ENCODE results near the gene ALG12. TPM values are rescaled to one million over a fixed set of nuclear protein-coding genes. Genes with fewer than 3 reads are reported as not detected.

ALG12 gene
- total RNA-seq, 4 donors from 2014 or later = 5.9 to 13.9 (median 9.2) TPM

DNA sequence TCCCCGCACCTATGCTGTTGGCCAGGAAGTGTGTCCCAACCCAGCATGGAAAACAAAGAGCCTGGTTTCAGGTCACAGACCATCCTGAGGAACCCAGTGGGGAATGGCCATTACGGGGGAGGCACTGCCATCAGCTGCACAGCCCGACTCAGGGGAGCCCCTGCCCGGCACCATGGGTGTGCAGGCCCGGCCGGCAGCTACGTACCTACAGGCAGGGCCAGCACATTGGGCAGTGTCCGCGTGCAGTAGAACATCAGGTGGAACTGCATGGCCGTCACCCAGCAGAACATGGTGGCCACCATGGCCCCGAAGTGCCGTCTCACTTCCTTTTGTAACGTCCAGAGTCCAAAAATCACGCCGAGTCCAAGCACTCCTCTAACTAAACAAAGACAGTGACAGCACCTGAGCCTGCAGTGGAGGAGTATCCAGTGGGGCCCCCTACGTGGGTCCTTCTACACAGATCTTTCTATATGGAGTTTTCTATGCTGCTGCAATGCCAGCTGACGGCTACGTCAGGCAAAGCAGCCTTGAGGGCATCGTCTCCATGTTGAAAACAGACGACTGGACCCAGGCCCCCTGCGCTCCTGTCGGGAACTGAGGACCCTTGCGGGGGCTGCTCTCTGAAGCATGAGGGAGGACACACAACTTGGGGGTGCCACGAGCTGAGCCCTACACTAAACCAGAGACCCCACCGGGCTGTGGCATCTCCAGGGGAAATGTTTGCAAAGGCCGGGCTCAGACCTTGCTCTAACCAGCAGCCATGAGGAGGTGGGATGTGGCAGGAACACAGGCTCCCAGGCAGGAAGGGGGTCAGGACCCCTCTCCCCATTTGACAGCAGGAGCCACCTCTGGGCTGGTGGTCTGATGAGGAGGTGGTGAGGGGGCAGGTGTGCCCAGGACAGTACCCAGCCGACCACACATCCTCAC lies 7.7 kb downstream of the ALG12 start:
- TF ChIP-seq, protein P1, sequence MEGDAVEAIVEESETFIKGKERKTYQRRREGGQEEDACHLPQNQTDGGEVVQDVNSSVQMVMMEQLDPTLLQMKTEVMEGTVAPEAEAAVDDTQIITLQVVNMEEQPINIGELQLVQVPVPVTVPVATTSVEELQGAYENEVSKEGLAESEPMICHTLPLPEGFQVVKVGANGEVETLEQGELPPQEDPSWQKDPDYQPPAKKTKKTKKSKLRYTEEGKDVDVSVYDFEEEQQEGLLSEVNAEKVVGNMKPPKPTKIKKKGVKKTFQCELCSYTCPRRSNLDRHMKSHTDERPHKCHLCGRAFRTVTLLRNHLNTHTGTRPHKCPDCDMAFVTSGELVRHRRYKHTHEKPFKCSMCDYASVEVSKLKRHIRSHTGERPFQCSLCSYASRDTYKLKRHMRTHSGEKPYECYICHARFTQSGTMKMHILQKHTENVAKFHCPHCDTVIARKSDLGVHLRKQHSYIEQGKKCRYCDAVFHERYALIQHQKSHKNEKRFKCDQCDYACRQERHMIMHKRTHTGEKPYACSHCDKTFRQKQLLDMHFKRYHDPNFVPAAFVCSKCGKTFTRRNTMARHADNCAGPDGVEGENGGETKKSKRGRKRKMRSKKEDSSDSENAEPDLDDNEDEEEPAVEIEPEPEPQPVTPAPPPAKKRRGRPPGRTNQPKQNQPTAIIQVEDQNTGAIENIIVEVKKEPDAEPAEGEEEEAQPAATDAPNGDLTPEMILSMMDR (IDR thresholded peaks at IDR 0.05; ENCODE audit: low read depth) = no peak

DNA sequence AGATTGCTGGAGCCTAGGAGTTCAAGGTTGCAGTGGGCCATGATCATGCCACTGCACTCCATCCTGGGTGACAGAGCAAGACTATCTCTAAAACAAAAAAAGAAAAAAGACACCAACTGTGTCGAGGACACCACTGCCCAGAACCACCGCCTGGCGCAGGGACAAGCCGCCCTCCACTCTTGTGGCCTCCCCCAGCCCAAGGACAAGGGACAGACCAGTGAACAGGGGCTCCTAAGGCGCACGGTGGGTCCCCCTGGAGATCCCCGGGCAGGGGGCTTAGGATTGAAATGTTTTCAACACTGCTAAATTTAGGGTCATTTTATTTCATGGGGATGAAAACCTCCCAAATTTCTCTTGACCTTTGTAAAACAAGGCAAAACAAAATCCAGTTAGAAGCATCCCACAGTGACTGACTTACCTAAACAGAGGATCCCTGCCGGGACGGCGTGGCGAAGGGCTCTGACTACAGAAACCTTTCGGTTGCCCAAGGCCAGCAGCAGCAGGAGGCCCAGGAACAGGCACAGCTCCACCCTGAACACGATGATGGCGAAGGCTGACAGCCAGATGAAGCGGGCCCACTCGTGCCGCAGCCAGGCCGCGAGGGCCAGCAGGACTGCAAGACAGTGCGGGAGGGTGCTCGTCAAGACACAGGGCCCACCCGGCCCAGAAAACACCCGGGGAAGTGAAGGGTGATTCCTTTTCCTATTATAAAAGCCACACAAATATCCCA lies 8.6 kb downstream of the ALG12 start:
- TF ChIP-seq, protein P1 (IDR thresholded peaks at IDR 0.05; ENCODE audit: low read depth) = no peak

DNA sequence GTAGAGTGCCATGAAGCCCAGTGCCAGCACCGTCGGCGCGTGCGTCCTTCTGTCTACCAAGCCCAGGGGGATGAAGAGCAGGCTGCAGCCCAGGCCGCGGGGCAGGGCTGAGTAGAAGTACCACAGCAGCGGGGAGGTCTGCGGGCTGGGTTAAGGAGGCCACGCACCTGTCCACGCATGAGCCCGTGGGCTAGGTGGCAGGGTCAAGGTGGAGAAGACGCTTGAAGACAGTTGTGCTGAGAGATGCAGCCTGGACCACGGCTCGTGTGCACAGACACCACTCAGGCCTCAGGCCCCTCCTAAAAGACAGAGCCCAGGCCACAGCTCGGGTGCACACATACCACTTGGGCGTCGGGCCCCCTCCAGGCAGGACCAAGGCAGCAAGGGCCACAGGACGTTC lies 10.4 kb downstream of the ALG12 start:
- TF ChIP-seq, protein P1 (IDR thresholded peaks at IDR 0.05; ENCODE audit: low read depth) = no peak

DNA sequence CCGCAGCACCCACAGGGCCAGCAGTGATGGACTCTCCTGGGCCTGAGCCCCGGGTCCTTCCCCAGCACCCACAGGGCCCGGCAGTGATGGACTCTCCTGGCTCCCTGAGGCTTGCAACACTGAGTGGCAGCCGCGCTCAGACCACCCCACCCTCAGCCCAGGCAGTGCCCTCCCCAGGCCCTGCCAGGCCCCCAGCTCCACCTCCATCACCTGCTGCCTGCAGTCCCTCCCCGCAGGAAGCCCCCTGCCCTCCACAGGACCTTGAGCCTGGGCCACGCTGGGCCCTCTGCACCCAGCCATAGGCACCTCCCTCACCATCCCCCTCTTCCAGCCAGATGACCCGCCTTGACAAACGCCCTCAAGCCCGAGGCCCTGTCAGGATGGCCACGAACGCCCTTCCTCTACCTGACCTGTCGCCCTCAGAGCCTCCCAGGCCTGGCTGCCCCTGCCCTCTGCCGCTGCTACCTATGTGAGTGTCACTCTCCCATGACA lies 11.4 kb downstream of the ALG12 start:
- TF ChIP-seq, protein P1 (IDR thresholded peaks at IDR 0.05; ENCODE audit: low read depth) = no peak

DNA sequence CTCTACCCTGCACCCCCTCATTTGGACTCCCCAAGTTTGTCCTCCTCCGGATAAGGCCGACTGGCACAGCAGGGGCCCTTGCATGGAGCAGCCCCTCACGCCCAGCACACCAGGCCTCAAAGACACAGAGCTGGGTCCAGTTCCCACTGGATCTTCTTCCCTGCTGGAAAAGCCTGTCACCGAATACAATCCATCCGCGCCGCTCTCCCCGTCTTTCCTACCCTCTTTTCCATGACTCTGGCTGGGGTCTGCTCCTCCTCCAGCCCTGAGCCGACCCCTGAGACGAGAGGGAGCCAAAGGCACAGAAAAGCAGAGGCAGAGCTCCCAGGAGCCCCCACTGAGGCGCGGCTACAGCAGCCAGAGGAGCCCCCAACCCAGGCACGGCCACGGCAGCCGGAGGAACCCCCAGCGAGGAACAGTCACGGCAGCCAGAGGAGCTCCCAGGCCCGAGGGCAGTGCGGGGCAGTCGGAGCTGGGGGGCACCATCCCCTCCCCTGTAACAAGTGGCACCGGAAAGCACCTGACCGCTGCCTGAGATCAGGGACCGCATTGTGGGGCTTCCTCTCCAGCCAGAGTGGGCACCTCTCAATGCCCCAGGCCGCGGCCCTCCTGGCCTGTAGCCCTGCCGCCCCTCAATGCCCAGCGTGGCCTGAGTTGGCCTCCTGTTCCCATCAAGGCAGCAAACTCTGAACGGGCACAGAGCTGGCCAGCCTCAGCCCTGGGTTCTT lies 12.0 kb downstream of the ALG12 start:
- TF ChIP-seq, protein P1 (IDR thresholded peaks at IDR 0.05; ENCODE audit: low read depth) = no peak

DNA sequence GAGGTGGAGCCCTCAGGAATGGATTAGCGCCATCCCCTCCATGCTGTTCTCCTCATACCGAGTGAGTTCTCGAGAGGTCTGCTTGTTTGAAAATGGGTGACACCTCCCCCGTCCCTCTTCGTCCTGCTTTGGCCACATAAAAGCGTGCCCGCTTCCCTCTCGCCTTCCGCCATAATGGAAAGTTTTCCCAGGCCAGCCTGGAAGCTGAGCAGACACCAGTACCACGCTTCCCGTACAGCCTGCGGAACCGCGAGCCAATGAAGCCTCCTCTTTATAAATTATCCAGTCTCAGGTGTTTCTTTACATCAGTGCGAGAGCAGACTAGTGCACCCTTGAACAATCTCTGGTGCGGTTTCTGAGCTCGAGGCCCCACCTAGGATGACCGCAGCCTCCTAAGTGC lies 12.8 kb downstream of the ALG12 start:
- TF ChIP-seq, protein P1 (IDR thresholded peaks at IDR 0.05; ENCODE audit: low read depth) = no peak
